DMS53 treated with DMSO at 0.1 percent for 48 hours (cell line): Measurements from ENCODE around the gene SSMEM1.
"Not testable (repeated sequence)": the region's sequence is repeated elsewhere in the genome, so short reads cannot be mapped to it uniquely, and the experiment has no call there.

Experiments
- DNase-seq: peaks from one replicate; lab custom pipeline; 2025; ENCODE audit not compliant: unreplicated experiment; lab: John Stamatoyannopoulos, UW

Gene SSMEM1

DNA sequence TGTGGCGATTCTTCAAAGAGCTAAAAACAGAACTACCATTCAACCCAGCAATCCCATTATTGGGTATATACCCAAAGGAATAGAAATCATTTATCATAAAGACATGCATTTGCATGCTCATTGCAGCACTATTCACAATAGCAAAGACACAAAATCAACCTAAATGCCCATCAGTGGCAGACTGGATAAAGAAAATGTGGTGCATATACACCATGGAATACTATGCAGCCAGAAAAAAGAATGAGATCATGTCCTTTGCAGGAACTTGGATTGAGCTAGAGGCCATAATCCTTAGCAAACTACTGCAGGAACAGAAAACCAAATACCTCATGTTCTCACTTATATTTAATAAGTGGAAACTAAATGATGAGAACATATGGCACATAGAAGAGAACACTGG is 38.8 kb downstream of the SSMEM1 start:
- not testable (repeated sequence) for DNase-seq

DNA sequence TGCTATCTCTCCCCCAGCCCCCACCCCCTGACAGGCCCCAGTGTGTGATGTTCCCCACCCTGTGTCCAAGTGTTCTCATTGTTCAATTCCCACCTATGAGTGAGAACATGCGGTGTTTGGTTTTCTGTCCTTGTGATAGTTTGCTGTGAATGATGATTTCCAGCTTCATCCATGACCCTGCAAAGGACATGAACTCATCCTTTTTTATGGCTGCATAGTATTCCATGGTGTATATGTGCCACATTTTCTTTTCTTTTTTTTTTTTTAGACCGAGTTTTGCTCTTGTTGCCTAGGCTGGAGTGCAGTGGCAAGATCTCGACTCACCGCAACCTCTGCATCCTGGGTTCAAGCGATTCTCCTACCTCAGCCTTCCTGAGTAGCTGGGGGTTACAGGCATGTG is 41.2 kb downstream of the SSMEM1 start:
- not testable (repeated sequence) for DNase-seq

- DNase-seq = not testable (repeated sequence)
These were observed 42.0 kb downstream of the SSMEM1 start for GRCh38 chr7:130249626-130250025.

GRCh38 chr7:130254555-130254954 is 46.9 kb downstream of the SSMEM1 start:
- DNase-seq = no peak

DNA sequence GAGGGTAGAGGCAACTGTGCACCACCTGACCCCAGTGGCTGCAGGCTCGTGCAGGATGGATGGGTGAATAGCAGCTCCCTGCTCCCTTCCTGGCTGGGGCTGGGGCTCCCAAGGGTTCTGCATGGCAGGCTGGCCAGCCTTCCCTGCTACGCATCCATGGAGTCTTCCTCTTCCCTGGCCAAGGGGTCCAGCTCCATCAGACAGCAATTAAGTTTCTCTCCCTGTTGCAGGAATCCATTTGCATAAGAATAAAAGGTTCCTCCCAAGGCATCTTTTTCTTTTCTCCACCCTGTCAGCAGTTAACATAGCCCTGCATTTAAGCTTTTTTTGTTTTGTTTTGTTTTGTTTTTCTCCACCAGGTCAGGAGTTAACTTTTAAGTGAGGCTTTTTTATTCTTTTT is 49.0 kb downstream of the SSMEM1 start:
- no peak for DNase-seq

DNA sequence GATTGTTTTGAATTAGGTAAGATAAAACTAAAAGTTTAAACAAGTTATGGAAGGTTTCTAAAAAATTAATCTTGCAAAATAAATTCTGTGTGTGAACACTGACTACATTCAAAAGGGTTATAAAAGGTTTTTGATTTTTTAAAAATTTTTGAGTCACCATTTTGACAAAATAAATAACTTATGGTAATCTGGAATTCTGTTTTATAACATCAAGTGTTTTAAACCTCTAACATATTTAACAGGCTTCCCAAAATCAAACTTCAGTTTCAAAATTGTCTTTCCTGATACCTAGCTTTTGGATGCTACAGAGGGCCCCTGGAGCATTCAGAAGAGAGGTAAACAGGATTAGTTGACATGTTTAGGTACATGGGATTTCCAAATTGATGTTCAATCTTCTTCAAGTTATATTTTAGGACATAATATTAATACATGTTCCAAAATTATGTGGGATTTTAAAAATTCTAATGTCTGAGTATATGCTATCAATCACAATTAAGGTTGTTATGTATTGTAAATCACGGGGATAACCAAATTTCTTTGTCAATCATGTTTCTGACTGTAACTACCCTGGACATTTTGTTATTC is 50.9 kb downstream of the SSMEM1 start:
- DNase-seq = no peak

DNA sequence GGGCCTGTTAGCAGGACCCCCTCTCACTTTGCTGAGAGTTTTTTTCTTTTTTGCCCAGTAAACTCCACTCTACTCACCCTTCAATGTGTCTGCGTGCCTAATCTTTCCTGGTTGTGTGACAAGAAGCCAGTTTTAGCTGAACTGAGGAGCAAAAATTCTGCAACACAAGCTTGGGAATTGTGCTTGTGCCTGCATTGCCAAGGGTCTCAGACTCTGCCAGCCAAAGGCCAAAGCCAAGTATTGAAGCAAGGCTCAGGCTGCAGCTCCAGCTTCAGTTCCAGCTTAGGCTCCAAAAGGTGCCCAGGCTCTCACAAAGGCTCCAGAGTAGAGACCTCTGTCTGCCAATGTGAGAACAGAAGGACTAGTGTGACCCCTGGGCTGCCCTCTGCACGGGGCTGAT is 54.8 kb downstream of the SSMEM1 start:
- no peak for DNase-seq

DNA sequence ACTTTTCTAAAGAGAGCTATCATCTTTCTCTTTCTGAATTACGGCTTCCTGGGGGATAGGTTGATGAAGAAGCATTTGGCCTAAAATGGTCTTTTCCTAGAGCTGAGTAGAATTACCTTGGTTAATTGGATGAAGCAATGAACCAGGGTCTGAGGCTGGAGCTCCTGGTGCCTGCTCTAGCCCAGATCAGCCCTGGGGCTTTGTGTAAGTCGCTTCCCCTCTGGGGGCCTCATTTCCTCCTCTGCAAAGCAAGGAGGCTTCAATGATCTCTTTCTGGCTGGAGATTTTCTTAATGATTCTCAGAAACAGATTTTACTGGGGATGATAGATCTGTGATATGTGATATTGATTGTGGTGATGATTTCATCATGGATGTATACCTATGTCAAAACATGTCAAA is 55.5 kb downstream of the SSMEM1 start:
- no peak for DNase-seq
